A673 (cell line): ENCODE measurements around the gene TMEM218. TPM values are rescaled to one million over a fixed set of nuclear protein-coding genes. Genes with fewer than 3 reads are reported as not detected.

Source experiments
- BruUV-seq: library from RNA; stranded (reverse); fragments of 400-500 nt; replicated peaks from 2 replicates; lab custom pipeline; 2021; lab: Mats Ljungman, UMichigan
- CTCF ChIA-PET: fragments of 300-600 bp; sonication (Branson Sonifier 250); formaldehyde crosslinking; loops from one replicate; lab custom pipeline; 2022; ENCODE audit warnings: antibody characterized with exemption; lab: Charles Lee
- POLR2A ChIA-PET: fragments of 300-600 bp; sonication (Branson Sonifier 250); formaldehyde crosslinking; loops from one replicate; lab custom pipeline; 2022; ENCODE audit warnings: antibody characterized with exemption; ENCODE audit not compliant: low non-redundant PET; lab: Charles Lee
- DNase-seq: peaks from one replicate; pipeline ENCODE4 v3.0.0-alpha.2; 2015; ENCODE audit warnings: low spot score
- H3K27ac ChIP-seq: fragments of 200-600 bp; sonication (generic); 2 replicates; pipeline ENCODE4 v1.5.1; 2016; ENCODE audit warnings: mixed run types, low read depth, mild to moderate bottlenecking, mixed read lengths, antibody characterized with exemption, low read length; ENCODE audit not compliant: poor library complexity, severe bottlenecking
- H3K27me3 ChIP-seq: fragments of 200-600 bp; sonication (generic); replicated peaks from 2 replicates; pipeline ENCODE4 v1.6.1; 2017; ENCODE audit warnings: mixed run types, low read depth, mild to moderate bottlenecking, mixed read lengths, antibody characterized with exemption, low read length; ENCODE audit not compliant: insufficient read depth, poor library complexity
- H3K36me3 ChIP-seq: fragments of 200-600 bp; sonication (generic); 2 replicates; pipeline ENCODE4 v1.6.1; 2016; ENCODE audit warnings: mixed run types, mild to moderate bottlenecking, mixed read lengths, antibody characterized with exemption, low read length; ENCODE audit not compliant: insufficient read depth, poor library complexity, severe bottlenecking
- H3K4me1 ChIP-seq: fragments of 200-600 bp; sonication (generic); 2 replicates; pipeline ENCODE4 v1.6.1; 2017; ENCODE audit warnings: mixed run types, mild to moderate bottlenecking, mixed read lengths, antibody characterized with exemption, low read length; ENCODE audit not compliant: insufficient read depth, poor library complexity, severe bottlenecking
- H3K4me3 ChIP-seq: fragments of 200-600 bp; sonication (generic); 2 replicates; pipeline ENCODE4 v1.5.1; 2016; ENCODE audit warnings: low read depth, mixed run types, mild to moderate bottlenecking, mixed read lengths, low read length; ENCODE audit not compliant: poor library complexity, severe bottlenecking
- H3K9me3 ChIP-seq: fragments of 200-600 bp; sonication (generic); 2 replicates; pipeline ENCODE4 v1.6.1; 2016; ENCODE audit warnings: mixed run types, low read depth, mild to moderate bottlenecking, mixed read lengths, antibody characterized with exemption, low read length; ENCODE audit not compliant: poor library complexity, severe bottlenecking
- EZH2 ChIP-seq: fragments of 200-600 bp; sonication (generic); IDR thresholded peaks from 2 replicates; pipeline ENCODE4 v1.6.1; 2017; ENCODE audit warnings: borderline replicate concordance, low read depth, mild to moderate bottlenecking, mixed read lengths, antibody characterized with exemption, low read length; ENCODE audit not compliant: poor library complexity, severe bottlenecking
- intact Hi-C: fragments of 100-400 bp; cut with micrococcal nuclease; formaldehyde crosslinking; loops from one replicate; pipeline ENCODE4 v1.10.0; 2022; ENCODE audit not compliant: unreplicated experiment
- total RNA-seq: library from RNA; stranded (reverse); gene quantifications from 2 replicates; pipeline ENCODE4 v1.2.3, GENCODE V29; 2021
- TF ChIP-seq, protein P1 (sequence below): fragments of 300-800, 200-600 bp; sonication (generic); conservative IDR thresholded peaks from 2 replicates; pipeline ENCODE4 v1.5.1; 2017; ENCODE audit warnings: low read depth, mild to moderate bottlenecking, antibody characterized with exemption, low read length, moderate library complexity, mixed read lengths

The TMEM218 gene
- total RNA-seq, 1 experiment from 2014 or later = 28.8 TPM

- no peak overlapping the region for H3K4me3 ChIP-seq
- intact Hi-C loops = no loop called here
- peaks cover 3% of the 10 kb centered on the region for H3K27me3 ChIP-seq
- H3K36me3 ChIP-seq = no peaks in the 10 kb centered on the region
- DNase-seq = no peak
- no peaks in the 10 kb centered on the region for H3K4me1 ChIP-seq
- BruUV-seq = no TSS peak
- no peaks in the 10 kb centered on the region for H3K9me3 ChIP-seq
- CTCF ChIA-PET = no interaction called here
- TF ChIP-seq, protein P1, sequence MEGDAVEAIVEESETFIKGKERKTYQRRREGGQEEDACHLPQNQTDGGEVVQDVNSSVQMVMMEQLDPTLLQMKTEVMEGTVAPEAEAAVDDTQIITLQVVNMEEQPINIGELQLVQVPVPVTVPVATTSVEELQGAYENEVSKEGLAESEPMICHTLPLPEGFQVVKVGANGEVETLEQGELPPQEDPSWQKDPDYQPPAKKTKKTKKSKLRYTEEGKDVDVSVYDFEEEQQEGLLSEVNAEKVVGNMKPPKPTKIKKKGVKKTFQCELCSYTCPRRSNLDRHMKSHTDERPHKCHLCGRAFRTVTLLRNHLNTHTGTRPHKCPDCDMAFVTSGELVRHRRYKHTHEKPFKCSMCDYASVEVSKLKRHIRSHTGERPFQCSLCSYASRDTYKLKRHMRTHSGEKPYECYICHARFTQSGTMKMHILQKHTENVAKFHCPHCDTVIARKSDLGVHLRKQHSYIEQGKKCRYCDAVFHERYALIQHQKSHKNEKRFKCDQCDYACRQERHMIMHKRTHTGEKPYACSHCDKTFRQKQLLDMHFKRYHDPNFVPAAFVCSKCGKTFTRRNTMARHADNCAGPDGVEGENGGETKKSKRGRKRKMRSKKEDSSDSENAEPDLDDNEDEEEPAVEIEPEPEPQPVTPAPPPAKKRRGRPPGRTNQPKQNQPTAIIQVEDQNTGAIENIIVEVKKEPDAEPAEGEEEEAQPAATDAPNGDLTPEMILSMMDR = no peak
- H3K27ac ChIP-seq = no peak overlapping the region
- POLR2A ChIA-PET = no interaction called here
Observed at GRCh38 chr11:125129316-125129993, 18.0 kb upstream of the TMEM218 start.

DNA sequence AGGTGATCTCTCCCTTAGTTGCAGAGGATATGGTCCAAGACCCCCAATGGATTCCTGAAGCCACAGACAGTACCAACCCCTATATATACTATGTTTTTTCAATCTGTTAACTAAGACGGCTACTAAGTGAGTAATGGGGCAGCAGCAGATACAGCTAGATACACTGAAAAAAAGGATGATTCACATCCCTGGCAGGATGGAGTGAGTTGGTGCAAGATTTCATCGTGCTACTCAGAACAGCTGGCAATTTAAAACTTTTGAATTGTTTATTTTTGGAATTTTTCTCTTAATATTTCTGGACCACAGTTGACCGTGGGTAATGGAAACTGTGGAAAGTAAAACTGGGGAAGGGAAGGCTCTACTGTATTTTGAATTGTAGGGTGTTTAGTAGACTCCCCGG is 17.0 kb upstream of the TMEM218 start:
- no peak overlapping the region for H3K27ac ChIP-seq
- intact Hi-C loops = no loop called here
- ChIA-PET POLR2A (interaction anchor here (0.7 kb wide), 1 partner anchor 68 kb away, joined by 3 read pairs; no protein-coding TSS in a partner anchor), CTCF (no interaction called here)
- TF ChIP-seq EZH2 = no peak
- TF ChIP-seq, protein P1 = no peak
- no TSS peak for BruUV-seq
- H3K27me3 ChIP-seq = peaks cover 3% of the 10 kb centered on the region
- no peak overlapping the region for H3K4me3 ChIP-seq
- no peaks in the 10 kb centered on the region for H3K9me3 ChIP-seq
- no peaks in the 10 kb centered on the region for H3K4me1 ChIP-seq
- no peaks in the 10 kb centered on the region for H3K36me3 ChIP-seq
- no peak for DNase-seq

DNA sequence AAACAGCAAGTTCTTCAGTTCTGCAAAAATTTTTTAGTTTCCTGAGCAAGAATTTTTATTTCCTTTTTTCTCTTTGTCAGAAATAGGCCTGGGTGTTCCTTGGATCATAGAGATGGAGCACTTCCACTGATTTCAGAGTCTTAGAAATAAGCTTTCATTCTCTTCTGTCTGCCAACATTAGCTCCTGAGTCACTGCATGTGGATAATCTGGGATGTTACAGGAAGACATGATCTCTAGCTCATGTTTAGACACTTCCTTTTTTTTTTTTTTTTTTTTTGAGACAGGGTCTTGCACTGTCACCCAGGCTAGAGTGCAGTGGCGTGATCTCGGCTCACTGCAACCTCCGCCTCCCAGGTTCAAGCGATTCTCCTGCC is 13.2 kb upstream of the TMEM218 start:
- POLR2A ChIA-PET = no interaction called here
- Histone ChIP-seq H3K4me1 (no peaks in the 10 kb centered on the region), H3K36me3 (no peaks in the 10 kb centered on the region), H3K4me3 (no peak overlapping the region), H3K27ac (no peak overlapping the region), H3K27me3 (no peaks in the 10 kb centered on the region), H3K9me3 (no peaks in the 10 kb centered on the region)
- DNase-seq = no peak
- no peak for TF ChIP-seq EZH2
- intact Hi-C loops = no loop called here
- BruUV-seq = no TSS peak
- CTCF ChIA-PET = interaction anchor here (0.9 to 2.0 kb wide), 5 partner anchors 14 to 304 kb away, joined by 4 to 15 read pairs (median 10); no protein-coding TSS in a partner anchor
